Measurements from ENCODE around the gene GALNT17.

DNA sequence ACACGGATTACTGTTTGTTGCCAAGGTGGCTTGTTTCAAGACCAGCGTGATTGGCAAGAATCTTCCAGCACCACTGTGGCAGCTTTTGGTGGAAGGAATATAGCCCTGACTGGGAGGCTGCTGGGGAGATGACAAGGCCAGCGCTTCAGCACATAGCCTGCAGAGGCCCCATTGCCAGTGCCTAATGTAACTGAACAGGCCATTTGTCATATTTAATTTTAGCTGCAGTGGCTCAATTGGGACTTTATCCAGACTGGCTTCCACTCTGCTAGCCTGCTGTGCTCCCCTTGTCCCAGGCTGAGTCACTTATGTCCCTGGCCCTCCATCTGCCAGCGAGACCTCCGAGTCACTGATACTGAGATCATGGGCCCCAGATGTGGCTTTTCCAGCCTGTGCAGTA is 483.1 kb downstream of the GALNT17 start:
- TF ChIP-seq, protein P1, sequence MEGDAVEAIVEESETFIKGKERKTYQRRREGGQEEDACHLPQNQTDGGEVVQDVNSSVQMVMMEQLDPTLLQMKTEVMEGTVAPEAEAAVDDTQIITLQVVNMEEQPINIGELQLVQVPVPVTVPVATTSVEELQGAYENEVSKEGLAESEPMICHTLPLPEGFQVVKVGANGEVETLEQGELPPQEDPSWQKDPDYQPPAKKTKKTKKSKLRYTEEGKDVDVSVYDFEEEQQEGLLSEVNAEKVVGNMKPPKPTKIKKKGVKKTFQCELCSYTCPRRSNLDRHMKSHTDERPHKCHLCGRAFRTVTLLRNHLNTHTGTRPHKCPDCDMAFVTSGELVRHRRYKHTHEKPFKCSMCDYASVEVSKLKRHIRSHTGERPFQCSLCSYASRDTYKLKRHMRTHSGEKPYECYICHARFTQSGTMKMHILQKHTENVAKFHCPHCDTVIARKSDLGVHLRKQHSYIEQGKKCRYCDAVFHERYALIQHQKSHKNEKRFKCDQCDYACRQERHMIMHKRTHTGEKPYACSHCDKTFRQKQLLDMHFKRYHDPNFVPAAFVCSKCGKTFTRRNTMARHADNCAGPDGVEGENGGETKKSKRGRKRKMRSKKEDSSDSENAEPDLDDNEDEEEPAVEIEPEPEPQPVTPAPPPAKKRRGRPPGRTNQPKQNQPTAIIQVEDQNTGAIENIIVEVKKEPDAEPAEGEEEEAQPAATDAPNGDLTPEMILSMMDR (IDR thresholded peaks at IDR 0.05): no peak
- TF ChIP-seq POLR2A (IDR thresholded peaks at IDR 0.05): no peak
